Hematopoietic multipotent progenitor cell treated with erythropoietin and hydrocortisone succinate and interleukin-3 and kit ligand, for 6 days (in vitro differentiated cells): Measurements from ENCODE around the gene IDH3B.
A peak's percentile ranks its signal among the peaks of the same experiment; 100 is the strongest.

Experiments used
- DNase-seq: peaks from one replicate; pipeline ENCODE4 v3.0.0-alpha.2; 2015

IDH3B gene

GRCh38 chr20:2655331-2656116, 8.5 kb downstream of the IDH3B start:
- no peak for DNase-seq

DNA sequence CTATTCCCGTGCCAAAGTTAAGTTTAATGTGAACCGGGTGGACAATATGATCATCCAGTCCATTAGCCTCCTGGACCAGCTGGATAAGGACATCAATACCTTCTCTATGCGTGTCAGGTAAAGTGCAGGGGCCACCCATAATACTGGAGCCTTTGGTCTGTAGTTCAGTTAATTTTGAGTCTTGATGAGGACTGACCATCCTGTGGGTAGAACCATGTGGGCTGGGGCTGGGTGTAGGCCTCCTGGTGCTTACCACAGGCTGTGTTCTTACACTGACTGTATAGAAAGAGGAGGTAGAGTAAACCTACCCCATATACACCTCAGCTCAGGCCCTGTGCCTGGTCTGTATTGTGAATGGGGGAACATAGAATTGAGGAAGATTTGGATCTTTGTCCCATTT, 9.2 kb downstream of the IDH3B start:
- no peak for DNase-seq

GRCh38 chr20:2654384-2654822, 9.6 kb downstream of the IDH3B start:
- DNase-seq: no peak

GRCh38 chr20:2653556-2654383, 10.2 kb downstream of the IDH3B start:
- peak; percentile 22 for DNase-seq

- DNase-seq: peak; percentile 57
These were observed 11.1 kb downstream of the IDH3B start for GRCh38 chr20:2652724-2653555.

DNA sequence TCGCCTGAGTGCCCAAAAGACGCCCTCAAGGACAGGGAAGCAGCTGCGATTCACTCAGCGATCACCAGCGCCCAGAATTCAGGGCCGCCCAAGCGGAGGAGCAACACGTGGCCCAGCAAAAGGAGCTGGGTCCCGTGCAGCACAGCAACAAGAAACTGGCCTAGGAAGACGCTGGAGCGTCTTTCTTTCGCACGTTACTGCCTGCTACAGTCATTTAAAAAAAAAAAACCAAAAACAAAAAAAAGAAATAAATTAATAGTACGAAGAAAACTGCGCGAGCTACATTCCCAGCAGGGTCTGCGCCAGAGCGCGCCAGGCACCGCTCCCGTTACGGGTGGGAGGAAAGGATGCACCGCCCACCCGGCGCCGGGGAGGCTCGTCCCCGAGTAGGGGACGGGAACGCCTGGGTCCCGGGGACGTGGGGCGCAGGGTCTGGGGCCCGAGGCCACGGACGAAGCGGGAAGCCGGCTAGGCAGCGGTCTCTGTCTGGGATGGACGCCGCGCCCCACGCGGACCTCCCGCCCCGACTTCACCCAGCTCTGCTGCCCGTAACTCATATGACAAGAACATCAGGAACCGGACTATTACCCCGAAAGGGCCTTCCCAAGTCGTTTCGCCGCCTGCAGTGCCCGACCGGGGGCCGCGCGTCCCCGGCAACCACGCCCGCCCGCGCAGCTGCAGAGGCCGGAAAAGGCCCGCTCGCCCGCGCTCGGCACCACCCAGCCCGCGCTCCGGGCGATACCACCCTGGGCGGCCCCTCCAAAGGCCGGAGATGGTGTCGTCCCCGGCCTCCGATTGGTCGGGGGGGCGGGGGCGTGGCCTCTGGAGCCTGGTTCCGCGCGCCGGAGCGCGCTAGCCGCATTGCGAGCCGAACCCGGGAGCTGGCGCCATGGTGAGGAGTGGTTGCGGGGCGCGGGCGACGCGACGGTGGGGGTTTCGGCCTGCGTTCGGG, 12.0 kb downstream of the IDH3B start, which contains the start of gene NOP56:
Gene NOP56 (plus strand): TSS at position 861 of the 952 bp plus-strand sequence. CDS start 29 bp downstream, at position 890.
- peak; percentile 94 for DNase-seq

GRCh38 chr20:2643708-2644107, 20.3 kb downstream of the IDH3B start:
- no peak for DNase-seq

DNA sequence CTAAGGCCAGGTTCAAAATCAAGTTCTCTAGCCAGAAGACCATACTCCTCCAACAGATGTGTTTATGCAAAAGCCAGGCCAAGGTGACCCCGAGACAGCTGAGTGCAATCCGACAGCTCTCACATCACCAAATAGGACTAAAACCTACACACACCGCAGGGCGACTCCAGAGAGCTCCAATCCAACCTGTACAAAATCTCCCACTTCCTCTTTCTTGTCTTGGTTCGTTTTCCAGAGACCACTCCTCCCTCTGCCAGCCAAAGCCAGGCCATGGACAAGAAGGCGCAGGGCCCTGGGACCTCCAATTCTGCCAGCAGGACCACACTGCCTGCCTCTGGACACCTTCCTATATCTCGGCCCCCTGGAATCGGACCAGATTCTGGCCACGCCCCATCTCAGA, 23.1 kb downstream of the IDH3B start:
- DNase-seq: no peak

DNA sequence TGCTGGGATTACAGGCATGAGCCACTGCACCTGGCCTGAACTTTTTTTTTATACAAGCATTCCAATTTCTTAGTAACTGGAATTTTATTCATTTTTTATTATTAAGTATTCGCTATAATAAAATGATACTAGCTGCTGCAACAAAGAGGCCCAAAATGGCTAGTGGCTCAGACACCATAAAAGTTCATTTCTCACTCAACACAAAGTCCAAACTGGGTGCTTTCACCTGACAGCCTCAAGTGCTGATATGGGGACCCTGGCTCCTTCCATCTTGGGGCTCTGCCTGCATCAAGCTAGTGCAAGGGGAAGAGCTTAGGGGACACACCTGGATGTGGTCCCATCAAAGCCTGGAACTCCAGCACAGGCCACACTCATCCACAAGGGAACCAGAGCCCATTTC, 23.8 kb downstream of the IDH3B start:
- no peak for DNase-seq

DNA sequence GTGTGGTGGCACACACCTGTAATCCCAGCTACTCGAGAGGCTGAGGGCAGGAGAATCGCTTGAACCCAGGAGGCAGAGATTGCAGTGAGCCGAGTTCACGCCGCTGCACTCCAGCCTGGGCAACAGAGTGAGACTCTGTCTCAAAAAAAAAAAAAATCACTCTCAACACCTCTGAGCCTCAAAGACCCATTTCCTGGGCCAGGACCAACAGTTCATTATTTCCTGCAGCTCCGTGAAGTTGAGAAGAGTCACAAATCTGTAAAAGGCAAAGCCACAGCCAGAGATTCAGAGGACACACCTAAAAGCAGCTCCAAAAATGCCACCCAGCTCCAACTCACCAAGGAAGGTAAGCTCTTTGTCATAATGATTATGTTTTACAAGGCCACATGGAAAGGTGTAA, 26.8 kb downstream of the IDH3B start:
- no peak for DNase-seq

DNA sequence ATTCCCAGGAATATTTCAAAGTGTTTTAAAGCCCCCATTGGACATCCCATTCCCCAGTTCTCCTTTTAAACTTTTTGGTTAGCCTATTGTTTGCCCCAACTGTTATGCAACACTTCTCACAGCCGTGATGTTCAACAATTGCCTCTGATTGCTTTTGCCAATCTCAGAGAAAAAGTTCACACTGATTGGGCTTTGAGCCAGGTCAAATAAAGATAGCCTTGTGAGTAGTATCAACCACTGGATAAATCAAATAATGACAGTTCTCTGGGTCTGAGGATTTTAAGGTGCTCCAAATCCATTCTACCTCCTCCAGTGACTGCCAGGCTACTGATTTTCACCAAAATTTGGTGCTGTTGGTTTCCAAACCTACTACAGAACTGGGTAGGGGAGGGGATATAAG, 30.6 kb downstream of the IDH3B start:
- DNase-seq: no peak

DNA sequence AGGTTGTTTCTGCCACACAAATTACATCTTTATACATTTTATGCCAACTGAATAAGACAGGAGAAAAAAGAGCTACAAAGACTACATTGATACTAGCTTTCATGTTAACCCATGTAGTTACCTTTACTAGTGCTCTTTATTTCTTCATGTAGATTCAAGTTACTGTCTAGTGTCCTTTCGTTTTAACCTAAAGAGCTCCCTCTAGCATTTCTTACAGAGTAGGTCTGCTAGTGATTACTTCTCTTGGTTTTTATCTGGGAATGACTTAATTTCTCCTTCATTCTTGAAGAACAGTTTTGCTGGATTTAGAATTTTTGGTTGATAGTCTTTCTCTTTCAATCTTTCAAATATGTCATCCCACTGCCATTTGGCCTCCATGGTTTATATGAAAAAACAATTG, 32.8 kb downstream of the IDH3B start:
- peak; percentile 32 for DNase-seq

DNA sequence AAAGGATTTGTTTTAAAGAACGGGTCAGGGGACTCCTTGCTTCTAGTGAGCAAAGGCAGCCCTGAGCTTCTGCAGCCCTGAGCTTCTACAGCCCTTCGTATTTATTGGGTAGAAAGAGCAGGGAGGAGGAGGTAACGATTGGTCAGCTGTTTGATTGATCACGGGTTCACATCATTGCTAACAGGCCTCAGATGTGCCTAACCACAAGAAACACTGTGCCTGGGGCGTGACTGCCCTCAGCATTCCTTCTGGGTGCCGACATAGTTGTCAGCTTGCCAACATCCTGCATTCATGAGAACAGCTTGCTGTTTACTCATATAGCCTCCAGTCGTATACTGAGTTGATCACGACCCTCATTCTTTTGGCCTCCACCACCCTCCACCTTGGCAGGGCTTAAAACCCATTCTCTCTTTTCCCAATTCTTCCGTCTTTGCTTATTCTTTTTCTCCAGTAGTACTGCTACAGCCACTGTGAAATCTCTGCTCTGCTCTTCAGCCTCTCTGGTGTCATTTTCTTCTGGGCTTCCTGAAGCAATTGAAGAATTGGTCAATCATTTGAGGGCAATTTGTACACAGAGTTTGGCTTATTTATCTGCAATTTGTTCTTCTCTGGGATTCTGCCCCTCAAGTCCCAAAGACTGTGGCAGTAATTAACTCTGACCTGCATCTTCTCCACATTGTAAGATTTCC, 37.0 kb downstream of the IDH3B start:
- DNase-seq: no peak

DNA sequence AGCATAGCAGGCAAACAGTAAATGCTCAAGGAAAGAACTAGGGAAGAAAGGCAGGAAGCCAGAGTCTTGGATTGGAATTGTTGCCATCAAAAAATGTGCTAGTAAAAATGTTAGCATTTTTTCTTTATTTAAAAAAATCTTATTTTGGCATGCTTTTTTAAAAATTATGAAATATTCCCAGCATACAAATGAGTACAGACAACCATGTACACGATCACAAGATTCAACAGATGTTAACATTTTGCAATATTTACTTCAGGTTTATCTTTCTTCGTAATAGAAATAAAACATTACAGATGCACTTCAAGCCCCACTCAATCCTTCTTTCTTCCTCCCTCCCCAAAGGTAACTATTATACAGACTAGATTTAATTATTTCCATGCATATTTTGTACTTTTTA, 39.0 kb downstream of the IDH3B start:
- DNase-seq: no peak

- no peak for DNase-seq
These were observed 39.8 kb downstream of the IDH3B start for GRCh38 chr20:2624190-2624589.

DNA sequence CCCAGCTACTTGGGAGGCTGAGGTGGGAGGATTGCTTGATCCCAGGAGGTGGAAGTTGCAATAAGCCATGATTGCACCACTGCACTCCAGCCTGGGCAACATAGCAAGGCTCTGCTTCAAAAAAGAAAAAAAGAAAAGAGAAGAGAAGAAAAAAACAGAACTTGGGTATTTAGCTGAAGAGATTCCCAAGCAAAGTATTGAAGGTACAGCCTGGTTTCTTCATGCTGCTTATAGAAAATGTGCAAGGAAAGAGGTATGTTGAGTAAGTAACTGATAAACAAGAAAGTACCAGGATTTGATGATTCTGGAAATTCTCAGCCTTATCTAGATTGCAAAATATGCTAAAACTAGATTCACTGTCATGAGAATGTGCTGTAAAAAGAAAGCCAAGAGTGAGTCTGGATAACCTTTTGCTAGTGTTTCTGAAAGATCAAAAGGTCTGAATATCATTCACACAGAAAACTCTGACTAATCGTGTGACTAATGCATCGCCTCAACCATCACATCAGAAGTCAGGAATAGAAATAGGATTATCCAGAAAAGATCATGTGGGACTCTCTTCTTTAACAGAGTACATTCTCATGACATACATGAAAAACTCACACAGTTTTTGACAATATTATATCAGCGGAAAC, 43.9 kb downstream of the IDH3B start:
- no peak for DNase-seq

DNA sequence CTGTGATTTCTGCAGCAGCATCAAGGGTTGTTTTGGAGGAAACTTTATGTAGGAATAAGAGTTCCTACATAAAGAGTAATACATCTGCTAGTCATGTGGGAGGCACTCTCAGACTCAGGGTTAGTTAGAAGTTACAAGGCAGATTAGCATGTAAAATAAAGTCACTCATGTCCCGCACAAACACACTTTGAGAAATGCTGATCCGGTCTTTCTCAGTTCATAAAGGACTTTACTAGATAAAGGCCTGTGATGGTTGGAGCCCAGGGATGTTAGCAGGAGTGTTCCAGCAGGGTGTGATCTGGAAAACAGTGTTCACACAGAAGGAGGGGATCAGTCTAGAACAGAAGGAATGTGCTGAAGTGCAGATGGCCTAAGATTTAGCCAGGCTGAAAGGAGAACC, 44.7 kb downstream of the IDH3B start:
- no peak for DNase-seq

- no peak for DNase-seq
These were observed 45.2 kb downstream of the IDH3B start for GRCh38 chr20:2618815-2619214.

DNA sequence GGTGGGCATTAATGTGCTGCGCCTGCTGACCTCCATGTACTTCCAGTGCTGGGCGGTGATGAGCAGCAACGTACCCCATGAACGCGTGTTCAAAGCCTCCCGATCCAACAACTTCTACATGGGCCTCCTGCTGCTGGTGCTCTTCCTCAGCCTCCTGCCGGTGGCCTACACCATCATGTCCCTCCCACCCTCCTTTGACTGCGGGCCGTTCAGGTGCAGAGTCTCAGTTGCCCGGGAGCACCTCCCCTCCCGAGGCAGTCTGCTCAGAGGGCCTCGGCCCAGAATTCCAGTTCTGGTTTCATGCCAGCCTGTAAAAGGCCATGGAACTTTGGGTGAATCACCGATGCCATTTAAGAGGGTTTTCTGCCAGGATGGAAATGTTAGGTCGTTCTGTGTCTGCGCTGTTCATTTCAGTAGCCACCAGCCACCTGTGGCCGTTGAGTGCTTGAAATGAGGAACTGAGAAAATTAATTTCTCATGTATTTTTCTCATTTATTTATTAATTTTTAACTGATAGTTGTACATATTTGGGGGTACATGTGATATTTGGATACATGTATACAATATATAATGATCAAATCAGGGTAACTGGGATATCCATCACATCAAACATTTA, 46.8 kb downstream of the IDH3B start:
- no peak for DNase-seq

DNA sequence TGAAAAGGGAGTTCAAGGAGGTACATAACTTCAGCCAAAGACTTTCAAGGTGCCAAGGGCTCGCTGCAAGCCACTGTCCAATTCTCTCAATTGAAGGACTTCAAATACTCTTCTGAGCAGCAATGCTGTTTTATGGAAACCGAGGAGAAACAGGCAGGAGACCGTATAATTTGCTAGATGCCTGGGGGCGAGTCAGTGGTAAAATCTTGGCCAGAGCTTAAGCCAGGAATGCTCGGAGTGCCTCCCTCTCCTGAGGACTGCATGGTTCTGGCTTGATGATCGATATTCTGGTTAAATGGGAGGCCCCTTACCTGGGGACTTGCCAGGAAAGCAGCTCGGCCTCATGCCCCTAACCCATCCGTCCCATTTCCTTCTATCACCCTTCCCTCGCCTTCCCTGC, 47.4 kb downstream of the IDH3B start:
- no peak for DNase-seq
